Measurements from ENCODE around the gene COL16A1. TPM values are rescaled to one million over a fixed set of nuclear protein-coding genes. Genes with fewer than 3 reads are reported as not detected.

The COL16A1 gene
- total and polyA plus RNA-seq, 2 of the 4 experiments (the other 2 are of a cell fraction), result 34.2 to 62.8 TPM

GRCh38 chr1:31727195-31727594 lies 23.4 kb upstream of the COL16A1 start:
- H3K27ac ChIP-seq (ENCODE audit: insufficient read depth, low read length), result no peak overlapping the region
- no peaks in the 10 kb centered on the region for H3K27me3 ChIP-seq (ENCODE audit: control insufficient read depth, insufficient read depth, low read length)
- no peak overlapping the region for H4K8ac ChIP-seq (ENCODE audit: low read depth in 2 of 2, low read length in 2 of 2)
- peaks cover 7% of the 10 kb centered on the region; the same call in 1 of the 2 replicates for H3K36me3 ChIP-seq (ENCODE audit: control insufficient read depth, insufficient read depth, low read length)
- no peak for DNase-seq
- H3K56ac ChIP-seq (ENCODE audit: extremely low read depth, insufficient read depth, low read length), result no peak overlapping the region
- H3K4me2 ChIP-seq (ENCODE audit: low read depth, low read length), result no peak overlapping the region
- no peak for ATAC-seq (ENCODE audit: low read depth)
- no peak overlapping the region for H2BK15ac ChIP-seq (ENCODE audit: low read depth, low read length)
- no peaks in the 10 kb centered on the region for H3K4me1 ChIP-seq (ENCODE audit: control insufficient read depth, insufficient read depth, low read length)
- no peak overlapping the region for H2BK20ac ChIP-seq (ENCODE audit: low read depth, low read length)
- ChIA-PET POLR2A (ENCODE audit: unreplicated experiment) (no interaction called here), CTCF (no interaction called here)
- H3K14ac ChIP-seq (replicated peaks; ENCODE audit: low read depth, low read length), result no peak overlapping the region
- H2AK9ac ChIP-seq (replicated peaks; ENCODE audit: low read depth, low read length, poor library complexity), result no peak overlapping the region
- no peak overlapping the region for H4K91ac ChIP-seq (ENCODE audit: insufficient read depth, low read depth, low read length)
- H3K79me1 ChIP-seq (ENCODE audit: low read depth in 1 of 2, low read length in 2 of 2), result no peaks in the 10 kb centered on the region
- H3K4me3 ChIP-seq (ENCODE audit: insufficient read depth, low read depth, low read length), result no peak overlapping the region
- no peak overlapping the region for H3K4ac ChIP-seq (ENCODE audit: low read depth, low read length)
- in situ Hi-C loops (cut with MboI; ENCODE audit: low sequenced_read_pairs) (loop anchor here (5.0 to 10.0 kb wide), 2 partner anchors 50 to 162 kb away; no protein-coding TSS in a partner anchor), dilution Hi-C loops (cut with HindIII; ENCODE audit: low sequenced_read_pairs, unreplicated experiment) (no loop called here), intact Hi-C loops (cut with micrococcal nuclease) (no loop called here)
- H2BK5ac ChIP-seq (ENCODE audit: low read depth, low read length, poor library complexity, severe bottlenecking), result no peak overlapping the region
- H4K20me1 ChIP-seq (ENCODE audit: insufficient read depth, low read length), result 0 out of 2 replicates have a peak, but pooled peaks cover 8% of the 10 kb centered on the region
- no peak overlapping the region for H4K5ac ChIP-seq (ENCODE audit: low read depth, low read length)
- H3K23ac ChIP-seq (ENCODE audit: low read depth, low read length), result no peak overlapping the region
- no peak overlapping the region for H2AK5ac ChIP-seq (ENCODE audit: low read depth, low read length)
- H3K18ac ChIP-seq (ENCODE audit: low read depth, low read length), result no peak overlapping the region
- no peak for TF ChIP-seq SMC3 (IDR thresholded peaks at IDR 0.05; ENCODE audit: low read depth, low read length)
- H3K9ac ChIP-seq (ENCODE audit: low read depth, low read length), result no peak overlapping the region
- no peak overlapping the region for H2AFZ ChIP-seq (replicated peaks; ENCODE audit: low read length, poor library complexity)
- peaks cover 4% of the 10 kb centered on the region; the same call in 1 of the 2 replicates for H3K9me1 ChIP-seq (ENCODE audit: insufficient read depth, low read length)
- H2BK120ac ChIP-seq (ENCODE audit: low read depth, low read length), result no peak overlapping the region
- BruUV-seq (replicated peaks), result no TSS peak
- H3K9me3 ChIP-seq (ENCODE audit: control insufficient read depth, insufficient read depth, low read length), result no peaks in the 10 kb centered on the region
- 94% methylated on average over 6 of the region's 14 CpGs; no CpG with 5 or more reads in 1 of the 2 experiments for WGBS, 2 experiments (ENCODE audit: extremely low coverage in 2 of 2, insufficient read length in 1 of 2)

Measured in IMR-90 (cell line).